ENCODE data around the gene PGAP2.

The PGAP2 gene

GRCh38 chr11:3834664-3835461, 26.5 kb downstream of the PGAP2 start:
- no peak for DNase-seq

- no peak for DNase-seq
Observed at GRCh38 chr11:3835751-3836150, 27.4 kb downstream of the PGAP2 start.

DNA sequence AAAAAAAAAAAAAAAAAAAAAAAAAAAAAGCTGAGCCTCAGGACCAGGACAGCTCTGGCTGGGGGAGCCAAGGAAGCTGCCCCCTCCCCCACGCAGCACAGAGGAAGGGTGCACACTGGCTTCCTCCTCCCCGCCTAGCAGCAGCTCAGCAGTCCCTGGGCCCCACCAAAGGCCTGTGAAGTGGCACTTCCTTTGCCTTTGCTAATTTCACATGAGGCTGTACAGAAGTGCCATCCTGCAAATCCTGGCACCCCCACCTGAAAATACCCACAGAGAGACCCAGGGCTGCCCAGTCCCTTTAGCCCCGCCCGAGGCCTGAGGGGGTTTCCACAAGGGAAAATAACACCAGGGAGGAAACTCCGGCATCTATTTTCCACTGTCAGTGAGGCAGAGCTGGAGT, 28.5 kb downstream of the PGAP2 start:
- peak; percentile 52 for DNase-seq

DNA sequence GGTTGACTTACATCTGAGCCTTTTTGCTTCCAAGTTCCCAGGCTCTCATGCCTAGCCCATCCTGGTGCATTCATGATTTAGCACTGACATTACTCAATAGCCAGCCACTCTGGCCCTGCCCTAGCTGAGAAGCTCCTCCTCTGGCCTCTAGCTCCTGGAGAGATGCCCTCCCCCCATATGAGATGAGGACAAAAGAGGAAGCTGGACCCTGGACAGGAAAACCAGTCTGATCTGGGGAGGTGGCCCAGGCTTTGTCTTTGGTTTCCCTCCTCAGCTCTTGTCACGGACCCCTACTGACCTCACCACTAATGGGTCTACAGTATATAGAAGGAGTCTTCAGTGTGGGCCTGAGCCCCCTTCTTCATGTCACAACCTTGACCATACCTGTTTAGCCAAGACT, 29.4 kb downstream of the PGAP2 start:
- no peak for DNase-seq

GRCh38 chr11:3838504-3838903, 30.1 kb downstream of the PGAP2 start:
- DNase-seq: no peak

DNA sequence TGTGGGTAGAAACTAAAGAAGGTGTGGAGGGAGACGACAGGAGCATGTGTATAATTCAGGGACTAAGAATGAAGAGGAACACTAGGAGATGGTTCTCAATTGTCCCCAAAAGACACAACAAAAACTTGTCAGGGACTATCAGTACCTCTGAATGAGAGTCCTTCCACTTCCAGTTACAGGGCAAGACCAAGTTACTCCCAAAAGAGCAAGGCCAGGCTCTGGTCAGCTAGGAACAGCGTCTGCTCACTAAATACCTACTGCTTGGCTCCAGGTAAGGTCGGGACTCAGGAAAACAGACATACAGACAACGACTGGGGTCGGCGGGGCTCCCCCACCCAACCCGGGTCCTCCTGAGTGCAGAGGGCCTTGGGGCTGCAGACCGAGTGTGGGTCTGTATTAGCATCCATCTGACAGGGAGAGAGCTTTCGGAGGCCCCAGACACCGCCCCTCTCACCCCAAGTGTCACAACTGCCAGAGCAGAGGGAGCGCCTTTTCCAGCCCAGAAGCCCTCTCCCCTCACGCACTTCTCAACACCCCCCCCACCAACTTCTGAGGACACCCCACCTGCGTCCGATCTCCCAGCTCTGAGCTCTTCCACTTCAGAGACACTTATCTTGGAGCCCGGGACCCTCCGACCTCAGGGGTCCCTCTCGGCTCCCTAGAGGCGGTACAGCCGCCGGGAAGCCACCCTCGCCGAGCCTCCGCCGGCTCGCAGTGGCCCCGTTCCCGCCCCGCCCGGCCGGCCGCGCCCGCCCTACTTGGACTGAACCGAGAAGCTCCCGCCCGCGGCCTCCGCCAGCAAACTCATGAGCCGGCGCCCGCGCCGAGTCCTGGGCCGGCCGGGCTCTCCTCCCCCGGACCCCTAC, 31.9 kb downstream of the PGAP2 start:
- no peak for DNase-seq

- no peak for DNase-seq
Observed at GRCh38 chr11:3840870-3841425, 32.6 kb downstream of the PGAP2 start, which contains the start of gene RHOG. TSS of gene RHOG (minus strand) at chr11:3840959. CDS start at chr11:3828138, 12,821 bp downstream.

GRCh38 chr11:3841426-3842350, 33.3 kb downstream of the PGAP2 start:
- DNase-seq: peak; percentile 96

DNA sequence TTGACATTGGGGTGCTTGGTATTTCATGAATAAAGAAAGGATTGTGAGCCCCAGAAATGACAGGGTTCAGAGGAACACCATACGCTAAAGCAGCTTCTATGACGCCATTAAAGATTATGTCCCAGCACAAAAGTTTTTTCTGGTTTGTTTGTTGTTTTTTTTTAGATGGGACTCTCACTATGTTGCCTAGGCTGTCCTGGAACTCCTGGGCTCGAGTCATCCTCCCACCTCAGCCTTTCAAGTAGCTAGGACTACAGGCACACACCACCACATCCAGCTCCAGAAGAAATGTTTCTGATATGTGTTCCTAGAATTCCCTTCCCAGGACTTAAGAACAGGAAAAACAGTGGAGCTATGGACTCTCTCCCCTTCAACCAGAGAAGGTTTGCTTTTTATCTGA, 35.0 kb downstream of the PGAP2 start:
- no peak for DNase-seq

DNA sequence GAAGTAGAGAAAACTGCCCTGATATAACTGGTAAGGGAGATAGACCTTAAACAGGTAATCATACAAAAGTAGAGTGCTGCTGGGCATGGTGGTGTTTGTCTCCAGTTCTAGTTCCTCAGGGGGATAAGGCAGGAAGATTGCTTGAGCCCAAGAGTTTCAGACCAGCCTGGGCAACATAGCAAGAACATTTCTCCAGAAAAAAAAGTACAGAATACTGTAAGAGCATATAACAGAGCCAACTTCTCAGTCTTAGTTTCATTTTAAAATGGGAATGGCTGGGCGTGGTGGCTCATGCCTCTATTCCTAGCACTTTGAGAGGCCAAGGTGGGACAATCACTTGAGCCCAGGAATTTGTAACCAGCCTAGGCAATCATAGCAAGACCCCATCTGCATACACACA, 36.9 kb downstream of the PGAP2 start:
- DNase-seq: no peak

DNA sequence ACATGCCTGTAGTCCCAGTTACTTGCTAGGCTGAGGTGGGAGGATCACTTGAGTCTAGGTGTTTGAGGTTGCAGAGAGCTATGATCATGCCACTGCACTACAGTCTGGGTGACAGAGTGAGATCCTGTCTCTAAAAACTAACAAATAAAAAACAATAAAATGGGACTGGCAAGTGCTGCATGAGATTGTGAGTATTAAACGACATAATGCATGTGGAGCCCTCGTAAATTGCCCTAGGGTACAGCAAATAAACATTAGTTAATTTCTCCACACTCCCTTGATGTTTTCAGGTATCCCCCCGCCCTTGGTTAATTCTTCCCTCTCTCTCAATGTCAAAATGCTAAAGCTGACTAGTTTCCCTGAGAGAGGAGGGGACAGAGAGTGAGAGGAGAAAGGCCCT, 37.3 kb downstream of the PGAP2 start:
- no peak for DNase-seq

DNA sequence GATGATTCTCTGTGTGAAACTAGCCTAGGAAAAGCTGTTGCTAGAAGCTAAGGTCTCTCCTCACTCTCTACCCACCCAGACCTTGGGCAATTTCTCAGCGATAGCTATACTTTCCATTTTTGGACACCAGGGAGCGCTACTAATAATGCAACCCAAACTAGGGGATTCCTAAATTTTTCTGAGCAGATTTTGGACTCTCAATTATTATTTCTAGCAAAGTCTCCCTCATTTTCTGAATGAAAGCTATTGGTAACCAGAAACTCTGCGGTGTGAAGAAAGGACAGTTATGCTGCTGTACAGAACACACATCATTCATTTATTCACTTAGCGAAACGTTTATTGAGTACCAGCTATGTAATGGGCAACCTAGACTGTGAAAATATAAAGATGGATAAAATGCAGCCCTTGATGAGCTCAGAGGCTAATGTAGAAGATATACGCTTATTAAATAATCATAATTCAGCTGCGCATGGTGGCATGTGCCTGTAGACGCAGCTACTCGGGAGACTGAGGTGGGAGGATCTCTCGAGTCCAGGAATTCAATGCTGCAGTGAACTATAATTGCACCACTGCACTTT, 41.0 kb downstream of the PGAP2 start:
- DNase-seq: peak; percentile 76

- DNase-seq: no peak
Observed at GRCh38 chr11:3853545-3853842, 45.1 kb downstream of the PGAP2 start.

- DNase-seq: peak; percentile 87
Observed at GRCh38 chr11:3853899-3854659, 45.7 kb downstream of the PGAP2 start.

DNA sequence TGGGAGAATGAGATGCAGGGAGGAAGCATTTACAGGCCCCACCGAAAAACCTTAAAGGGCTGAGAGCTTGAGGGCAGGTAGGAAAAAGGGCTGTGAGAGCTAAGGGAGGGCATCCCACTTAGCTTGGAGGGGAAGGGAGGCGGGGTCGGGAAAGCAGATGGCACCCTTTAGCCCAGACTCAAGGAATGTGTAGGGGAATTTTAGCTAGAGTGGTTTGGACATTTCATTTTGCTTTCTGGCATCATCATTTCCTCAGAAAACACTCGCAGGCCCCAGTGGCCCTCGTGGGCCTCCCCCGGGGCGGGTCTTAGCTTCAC, 46.3 kb downstream of the PGAP2 start:
- DNase-seq: no peak

GRCh38 chr11:3854977-3855807, 46.8 kb downstream of the PGAP2 start, which contains the start of gene STIM1:
TSS of gene STIM1 (plus strand) at chr11:3855664. CDS start at chr11:3856271, 607 bp downstream.
- DNase-seq: peak; percentile 97

DNA sequence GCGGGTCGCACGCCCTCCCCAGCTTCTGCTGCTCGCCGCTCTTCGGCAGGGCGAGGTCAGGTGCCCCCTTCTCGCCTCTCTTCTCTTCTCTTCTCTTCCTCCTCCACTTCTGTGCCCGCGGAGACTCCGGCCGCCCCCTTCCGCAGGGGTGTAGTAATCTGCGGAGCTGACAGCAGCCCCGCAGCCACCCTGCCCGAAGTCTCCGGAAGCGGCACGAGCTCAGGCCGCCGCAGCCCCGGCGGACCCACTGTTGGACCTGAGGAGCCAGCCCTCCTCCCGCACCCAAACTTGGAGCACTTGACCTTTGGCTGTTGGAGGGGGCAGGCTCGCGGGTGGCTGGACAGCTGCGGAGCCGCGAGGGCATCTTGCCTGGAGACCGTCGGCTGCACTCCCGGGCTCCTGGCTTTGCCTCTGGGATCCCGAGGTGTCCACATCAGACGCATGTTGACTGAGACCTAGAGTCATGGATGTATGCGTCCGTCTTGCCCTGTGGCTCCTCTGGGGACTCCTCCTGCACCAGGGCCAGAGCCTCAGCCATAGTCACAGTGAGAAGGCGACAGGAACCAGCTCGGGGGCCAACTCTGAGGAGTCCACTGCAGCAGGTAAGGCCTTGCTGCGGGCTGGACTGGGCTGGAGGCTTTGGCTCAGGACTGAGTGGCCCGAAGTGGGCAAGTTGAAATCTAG, 47.6 kb downstream of the PGAP2 start:
- DNase-seq: no peak

DNA sequence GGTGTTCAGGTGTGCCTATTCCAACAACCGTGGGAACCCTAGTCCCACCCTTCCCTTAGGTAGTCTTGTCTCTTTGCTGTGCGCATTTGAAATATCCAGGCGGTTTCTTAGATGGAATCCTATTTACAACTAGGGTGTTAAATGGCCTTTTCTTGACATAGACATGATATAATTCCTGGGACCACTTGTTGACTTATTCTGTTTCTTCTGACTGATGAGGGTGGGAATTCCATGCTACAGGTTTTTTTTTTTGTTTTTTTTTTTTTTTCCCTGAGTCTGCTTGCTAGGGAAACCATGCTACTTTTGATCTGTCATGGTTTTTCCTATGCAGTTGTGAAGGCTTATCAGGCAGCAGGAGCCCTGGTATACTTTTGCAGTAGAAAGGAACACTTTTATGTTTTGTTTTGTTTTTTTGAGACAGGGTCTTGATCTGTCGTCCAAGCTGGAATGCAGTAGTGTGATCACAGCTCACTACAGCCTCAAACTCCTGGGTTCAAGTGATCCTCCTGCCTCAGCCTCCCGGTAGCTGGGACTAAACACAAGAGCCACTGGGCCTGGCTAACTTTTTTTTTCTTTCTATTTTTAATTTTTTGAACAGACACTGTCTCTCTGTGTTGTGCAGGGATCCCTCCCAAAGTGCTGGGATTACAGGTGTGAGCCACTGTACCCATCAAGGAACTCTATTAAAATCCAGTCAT, 48.6 kb downstream of the PGAP2 start:
- DNase-seq: no peak

GRCh38 chr11:3857628-3858027, 49.3 kb downstream of the PGAP2 start:
- no peak for DNase-seq
